ENCODE results near the gene ZDHHC8. TPM values are rescaled to one million over a fixed set of nuclear protein-coding genes. Genes with fewer than 3 reads are reported as not detected.

The ZDHHC8 gene
- total and polyA plus RNA-seq, 2 experiments from 2014 or later, result 13.0 to 18.7 TPM

- Histone ChIP-seq H4K20me1 (ENCODE audit: insufficient read depth) (no peaks in the 10 kb centered on the region; the same call in 1 of the 2 replicates), H3K27me3 (replicated peaks; ENCODE audit: insufficient read depth) (no peaks in the 10 kb centered on the region), H3K9me2 (ENCODE audit: insufficient read depth) (no peaks in the 10 kb centered on the region), H3K27ac (no peak overlapping the region), H3F3A (ENCODE audit: insufficient read depth) (peaks cover 10% of the 10 kb centered on the region), H2AFZ (no peak overlapping the region), H3K4me1 (ENCODE audit: insufficient read depth) (peaks cover 9% of the 10 kb centered on the region), H3K79me2 (ENCODE audit: insufficient read depth) (peaks cover 86% of the 10 kb centered on the region), H3K4me3 (no peak overlapping the region), H3K36me3 (ENCODE audit: low read depth) (peaks cover 61% of the 10 kb centered on the region), H3K4me2 (ENCODE audit: unreplicated experiment) (no peak overlapping the region), H3K9me3 (ENCODE audit: low read depth) (no peaks in the 10 kb centered on the region), H3K9ac (no peak overlapping the region)
- TF ChIP-seq EZH2phosphoT487 (IDR thresholded peaks at IDR 0.05; ENCODE audit: insufficient read depth, low read depth) (no peak), EZH2 (IDR thresholded peaks at IDR 0.05; ENCODE audit: insufficient read depth, poor library complexity, severe bottlenecking) (no peak)
- in situ Hi-C loops (cut with MboI), result no loop called here
- no peak for DNase-seq
- 93 to 96% methylated on average over 16 of the region's 16 CpGs for WGBS, 2 experiments (ENCODE audit: low coverage in 1 of 2, low lambda C conversion rate in 2 of 2, missing lambda C conversion rate in 2 of 2)
Observed at GRCh38 chr22:20091690-20092476, 39.7 kb upstream of the ZDHHC8 start.

GRCh38 chr22:20092477-20092854, 39.1 kb upstream of the ZDHHC8 start:
- no peak for DNase-seq
- 87 to 90% methylated on average over 11 of the region's 11 CpGs for WGBS, 2 experiments (ENCODE audit: low coverage in 1 of 2, low lambda C conversion rate in 2 of 2, missing lambda C conversion rate in 2 of 2)
- Histone ChIP-seq H3K9me3 (ENCODE audit: low read depth) (no peaks in the 10 kb centered on the region), H2AFZ (no peak overlapping the region), H3K4me1 (ENCODE audit: insufficient read depth) (peaks cover 9% of the 10 kb centered on the region), H3K27me3 (replicated peaks; ENCODE audit: insufficient read depth) (no peaks in the 10 kb centered on the region), H3K27ac (no peak overlapping the region), H3K4me3 (no peak overlapping the region), H3F3A (ENCODE audit: insufficient read depth) (peaks cover 14% of the 10 kb centered on the region), H3K9ac (no peak overlapping the region), H3K79me2 (ENCODE audit: insufficient read depth) (peaks cover 86% of the 10 kb centered on the region), H3K4me2 (ENCODE audit: unreplicated experiment) (no peak overlapping the region), H3K36me3 (ENCODE audit: low read depth) (peaks cover 67% of the 10 kb centered on the region), H4K20me1 (ENCODE audit: insufficient read depth) (no peaks in the 10 kb centered on the region; the same call in 1 of the 2 replicates), H3K9me2 (ENCODE audit: insufficient read depth) (no peaks in the 10 kb centered on the region)
- in situ Hi-C loops (cut with MboI), result no loop called here
- TF ChIP-seq EZH2 (IDR thresholded peaks at IDR 0.05; ENCODE audit: insufficient read depth, poor library complexity, severe bottlenecking) (no peak), EZH2phosphoT487 (IDR thresholded peaks at IDR 0.05; ENCODE audit: insufficient read depth, low read depth) (no peak)

- Histone ChIP-seq H3K9me2 (ENCODE audit: insufficient read depth) (no peaks in the 10 kb centered on the region), H3K27me3 (replicated peaks; ENCODE audit: insufficient read depth) (no peaks in the 10 kb centered on the region), H3K79me2 (ENCODE audit: insufficient read depth) (peaks cover 83% of the 10 kb centered on the region), H3K9ac (no peak overlapping the region), H3K36me3 (ENCODE audit: low read depth) (peaks cover 71% of the 10 kb centered on the region), H3K27ac (no peak overlapping the region), H3K4me1 (ENCODE audit: insufficient read depth) (peaks cover 9% of the 10 kb centered on the region), H3F3A (ENCODE audit: insufficient read depth) (peaks cover 14% of the 10 kb centered on the region), H4K20me1 (ENCODE audit: insufficient read depth) (no peaks in the 10 kb centered on the region; the same call in 1 of the 2 replicates), H3K4me2 (ENCODE audit: unreplicated experiment) (no peak overlapping the region), H3K9me3 (ENCODE audit: low read depth) (no peaks in the 10 kb centered on the region), H3K4me3 (no peak overlapping the region), H2AFZ (no peak overlapping the region)
- DNase-seq, result no peak
- in situ Hi-C loops (cut with MboI), result no loop called here
- no peak for TF ChIP-seq EZH2 (IDR thresholded peaks at IDR 0.05; ENCODE audit: insufficient read depth, poor library complexity, severe bottlenecking)
- TF ChIP-seq EZH2phosphoT487 (IDR thresholded peaks at IDR 0.05; ENCODE audit: insufficient read depth, low read depth), result no peak
- 97 to 99% methylated on average over 13 of the region's 13 CpGs for WGBS, 2 experiments (ENCODE audit: low coverage in 1 of 2, low lambda C conversion rate in 2 of 2, missing lambda C conversion rate in 2 of 2)
Observed at GRCh38 chr22:20093418-20094196, 38.0 kb upstream of the ZDHHC8 start.

- peaks cover 83% of the 10 kb centered on the region for H3K79me2 ChIP-seq (ENCODE audit: insufficient read depth)
- peaks cover 66% of the 10 kb centered on the region for H3K36me3 ChIP-seq (ENCODE audit: low read depth)
- H3K27ac ChIP-seq, result no peak overlapping the region
- WGBS, 2 experiments (ENCODE audit: low coverage in 1 of 2, low lambda C conversion rate in 2 of 2, missing lambda C conversion rate in 2 of 2), result 96 to 97% methylated on average over 15 of the region's 15 CpGs
- peaks cover 14% of the 10 kb centered on the region for H3F3A ChIP-seq (ENCODE audit: insufficient read depth)
- no peak overlapping the region for H3K4me3 ChIP-seq
- H3K27me3 ChIP-seq (replicated peaks; ENCODE audit: insufficient read depth), result no peaks in the 10 kb centered on the region
- H2AFZ ChIP-seq, result no peak overlapping the region
- peaks cover 9% of the 10 kb centered on the region for H3K4me1 ChIP-seq (ENCODE audit: insufficient read depth)
- TF ChIP-seq EZH2 (IDR thresholded peaks at IDR 0.05; ENCODE audit: insufficient read depth, poor library complexity, severe bottlenecking) (no peak), EZH2phosphoT487 (IDR thresholded peaks at IDR 0.05; ENCODE audit: insufficient read depth, low read depth) (no peak)
- in situ Hi-C loops (cut with MboI), result no loop called here
- H3K9me2 ChIP-seq (ENCODE audit: insufficient read depth), result no peaks in the 10 kb centered on the region
- no peaks in the 10 kb centered on the region for H3K9me3 ChIP-seq (ENCODE audit: low read depth)
- H4K20me1 ChIP-seq (ENCODE audit: insufficient read depth), result no peaks in the 10 kb centered on the region
- H3K9ac ChIP-seq, result no peak overlapping the region
- H3K4me2 ChIP-seq (ENCODE audit: unreplicated experiment), result no peak overlapping the region
- DNase-seq, result no peak
Observed at GRCh38 chr22:20094197-20094807, 37.3 kb upstream of the ZDHHC8 start.
